K562 (cell line): Measurements from ENCODE around the gene IRGM. TPM values are rescaled to one million over a fixed set of nuclear protein-coding genes. Genes with fewer than 3 reads are reported as not detected.
A peak's percentile ranks its signal among the peaks of the same experiment; 100 is the strongest.
"Not testable (repeated sequence)": the region's sequence is repeated elsewhere in the genome, so short reads cannot be mapped to it uniquely, and the experiment has no call there.

ENCODE experiments used
- ATAC-seq: fragments of 200-7000 bp; cut with Tn5 transposase; 3 replicates; pipeline ENCODE4 v1.9.1; 2020; ENCODE audit warnings: moderate library complexity
- Bru-seq: library from RNA; stranded (reverse); fragments of 400-500 nt; gene quantifications from one replicate; lab custom pipeline; 2021; lab: Mats Ljungman, UMichigan
- BruChase-seq, 2 experiments: library from RNA; stranded (reverse); fragments of 400-500 nt; gene quantifications; one replicate each; lab custom pipeline; 2021; lab: Mats Ljungman, UMichigan
- BruUV-seq: library from RNA; stranded (reverse); fragments of 400-500 nt; replicated peaks from 2 replicates; lab custom pipeline; 2021; lab: Mats Ljungman, UMichigan
- CTCF ChIA-PET: fragments of 300-600 bp; formaldehyde crosslinking; extraction: SDS; loops from one replicate; lab custom pipeline; 2021; ENCODE audit warnings: low intra/inter-chr PET ratio; lab: Yijun Ruan, JAX
- POLR2A ChIA-PET: fragments of 300-600, 350-650 bp; sonication (Branson Sonifier 250); formaldehyde crosslinking; extraction: SDS; loops from one replicate; lab custom pipeline; 2021; ENCODE audit warnings: antibody characterized with exemption, inconsistent platforms; lab: Yijun Ruan, JAX
- DNase-seq, 4 experiments: peaks; one replicate each; pipeline versions ENCODE4 v3.0.0 to v3.0.0-alpha.2; 2011 to 2018; ENCODE audit warnings: low spot score in 3 of 4, mixed read lengths in 3 of 4; ENCODE audit errors: extremely low read depth in 1 of 4
- FAIRE-seq: peaks from 2 replicates; lab custom pipeline; 2011; peaks lifted over from hg19 to GRCh38; lab: Jason Lieb, UNC
- H2AFZ ChIP-seq: 2 replicates; pipeline ENCODE4 v1.6.0; 2011; ENCODE audit warnings: low read depth, low read length, control low read depth, inconsistent platforms
- H3K27ac ChIP-seq: fragments of 200-600 bp; 3 replicates; pipeline ENCODE4 v1.8.0; 2011; ENCODE audit warnings: low read depth, mild to moderate bottlenecking, control low read depth, inconsistent platforms, low read length, moderate library complexity, mixed read lengths; ENCODE audit errors: extremely low read depth
- H3K27me3 ChIP-seq, 2 experiments: fragments of 300-600 bp in 1 of 2; 2 replicates in 1 of 2; 3 replicates in 1 of 2; pipeline versions ENCODE4 v1.6.0 to v1.8.0; 2011; ENCODE audit warnings: inconsistent platforms in 2 of 2, low read length in 2 of 2, mild to moderate bottlenecking in 1 of 2, mixed read lengths in 1 of 2, moderate library complexity in 1 of 2; ENCODE audit not compliant: control insufficient read depth in 2 of 2, insufficient read depth in 2 of 2
- H3K36me3 ChIP-seq: fragments of 300-600 bp; 3 replicates; pipeline ENCODE4 v1.8.0; 2011; ENCODE audit warnings: mild to moderate bottlenecking, low read length, inconsistent platforms; ENCODE audit not compliant: control insufficient read depth, insufficient read depth
- H3K4me1 ChIP-seq, 2 experiments: fragments of 200-600 bp in 1 of 2; replicated peaks in 1 of 2; 2 replicates in 1 of 2; 3 replicates in 1 of 2; pipeline versions ENCODE4 v1.5.1 to v1.8.0; 2011; ENCODE audit warnings: inconsistent platforms in 2 of 2, low read length in 2 of 2, mild to moderate bottlenecking in 1 of 2, mixed read lengths in 1 of 2, moderate library complexity in 1 of 2; ENCODE audit not compliant: control insufficient read depth in 2 of 2, insufficient read depth in 2 of 2
- H3K4me2 ChIP-seq: 2 replicates; pipeline ENCODE4 v1.6.1; 2011; ENCODE audit warnings: low read length, control low read depth, inconsistent platforms, mixed read lengths; ENCODE audit not compliant: insufficient read depth
- H3K4me3 ChIP-seq: fragments of 200-600 bp; sonication (generic), shearing (Covaris generic); 2 replicates; pipeline ENCODE4 v1.5.1; 2016; ENCODE audit warnings: control low read depth, inconsistent platforms
- H3K79me2 ChIP-seq: fragments of 200-600 bp; 3 replicates; pipeline ENCODE4 v1.8.0; 2011; ENCODE audit warnings: low read length, inconsistent platforms; ENCODE audit not compliant: control insufficient read depth, insufficient read depth
- H3K9ac ChIP-seq, 2 experiments: 2 replicates each; pipeline versions ENCODE4 v1.6.0 to v1.6.1; 2011; ENCODE audit warnings: low read depth in 2 of 2, low read length in 2 of 2, control low read depth in 1 of 2, inconsistent platforms in 1 of 2, mild to moderate bottlenecking in 1 of 2, mixed read lengths in 1 of 2; ENCODE audit not compliant: insufficient read depth in 1 of 2
- H3K9me1 ChIP-seq: one replicate; pipeline ENCODE4 v1.6.0; 2011; ENCODE audit warnings: inconsistent platforms, mild to moderate bottlenecking, low read length, moderate library complexity; ENCODE audit not compliant: control insufficient read depth, insufficient read depth
- H3K9me3 ChIP-seq: replicated peaks from 2 replicates; pipeline ENCODE4 v1.5.1; 2011; ENCODE audit warnings: low read depth, low read length, inconsistent platforms; ENCODE audit not compliant: control insufficient read depth, insufficient read depth
- H4K20me1 ChIP-seq: replicated peaks from 2 replicates; pipeline ENCODE4 v1.6.1; 2011; ENCODE audit warnings: low read length, inconsistent platforms, mixed read lengths; ENCODE audit not compliant: control insufficient read depth, insufficient read depth
- WGBS: fragments of 100-300 bp; shearing (Covaris generic); methylation state at CpG from one replicate; pipeline ENCODE4 v1.1.6; 2016; ENCODE audit warnings: low coverage, mixed read lengths; ENCODE audit not compliant: insufficient coverage; ENCODE audit errors: missing lambda C conversion rate; 5-methylcytosine and 5-hydroxymethylcytosine counted together
- in situ Hi-C: fragments of 300-500 bp; cut with MboI; formaldehyde crosslinking; loops from 4 replicates; pipeline ENCODE4 v1.15.0; 2018; ENCODE audit warnings: inconsistent platforms, mixed read lengths
- intact Hi-C: fragments of 100-400 bp; cut with micrococcal nuclease; formaldehyde crosslinking; loops from 2 replicates; pipeline ENCODE4 v1.14.2; 2022
- long read RNA-seq, 3 experiments: library from polyadenylated mRNA in 2 of 3; library from RNA in 1 of 3; unstranded in 2 of 3; stranded (forward) in 1 of 3; transcript quantifications; one replicate each; pipeline ENCODE4 v2.0.0, GENCODE V29; 2019 to 2022
- polyA minus RNA-seq, 3 experiments: library from RNA; depleted of rRNA, polyadenylated mRNA; stranded (reverse); fragments of >200 nt; gene quantifications; 2 replicates each; pipeline ENCODE4 v1.2.3, GENCODE V29; 2011
- polyA plus RNA-seq, 8 experiments: library from polyadenylated mRNA; depleted of rRNA in 4 of 8; stranded (reverse) in 5 of 8; unstranded in 3 of 8; fragments of >200 nt; fragmentation: Nextera tagmentation in 2 of 8; fragmentation: Illumina TruSeq in 1 of 8; extraction: Ambion mirVana in 2 of 8; extraction: Trizol in 1 of 8; gene quantifications; 2 replicates each; pipeline versions ENCODE4 v1.2.1 to v1.2.3, GENCODE V29; 2011 to 2014; ENCODE audit warnings: inconsistent platforms in 1 of 8, missing spikeins in 1 of 8
- total RNA-seq, 7 experiments: library from RNA; depleted of rRNA in 6 of 7; stranded (reverse); fragments of >200 nt in 6 of 7; fragmentation: Illumina TruSeq in 2 of 7; extraction: Trizol in 2 of 7; gene quantifications; 2 replicates each; pipeline versions ENCODE4 v1.2.1 to v1.2.3, GENCODE V29; 2011 to 2021; ENCODE audit warnings: low replicate concordance in 1 of 7

IRGM gene
- total RNA-seq (2011; cell fraction: chromatin; rRNA removed; ENCODE audit: low replicate concordance), result 0.86 TPM in 1 of 2 replicates, not detected in the other
- total RNA-seq (2011; cell fraction: nucleolus; rRNA removed), result 0.26 and 0.33 TPM in 2 replicates
- not detected in 2 replicates for total RNA-seq (2011; cell fraction: nucleoplasm; rRNA removed)
- total RNA-seq (2014; rRNA removed) (0.24 TPM in 1 of 2 replicates, not detected in the other), total RNA-seq (2014; rRNA removed; fragmentation: Illumina TruSeq; extraction: Trizol) (0.16 TPM in 1 of 2 replicates, not detected in the other), total RNA-seq (2015; rRNA removed; fragmentation: Illumina TruSeq; extraction: Trizol) (0.22 TPM in 1 of 2 replicates, not detected in the other), total RNA-seq (2021) (not detected in 2 replicates), polyA plus RNA-seq (2011; rRNA removed) (0.15 TPM in 1 of 2 replicates, not detected in the other), polyA plus RNA-seq (2014; fragmentation: Illumina TruSeq; extraction: Trizol) (0.09 and 0.15 TPM in 2 replicates), polyA plus RNA-seq (2014; fragmentation: Nextera tagmentation; extraction: Ambion mirVana) (not detected), polyA plus RNA-seq (2014; rRNA removed) (not detected in 2 replicates), polyA minus RNA-seq (2011; rRNA and poly(A)+ RNA removed) (0.33 TPM in 1 of 2 replicates, not detected in the other), Bru-seq, nascent RNA (not detected), BruChase-seq, experiment 1, labeled RNA remaining after a 2-hour chase (percentile 37 among the genes with signal in this experiment), BruChase-seq, experiment 2, labeled RNA remaining after a 6-hour chase (not detected)
- 0.06 TPM in 1 of 2 replicates, not detected in the other for polyA plus RNA-seq (2011; cell fraction: cytosol; rRNA removed)
- polyA plus RNA-seq (2011; cell fraction: nucleus; rRNA removed), result 0.11 and 0.13 TPM in 2 replicates
- 0.21 and 0.43 TPM in 2 replicates for polyA plus RNA-seq (2012)
- polyA minus RNA-seq (2011; cell fraction: cytosol; rRNA and poly(A)+ RNA removed), result not detected in 2 replicates
- 0.13 and 0.56 TPM in 2 replicates for polyA minus RNA-seq (2011; cell fraction: nucleus; rRNA and poly(A)+ RNA removed)
- long read RNA-seq, experiment 1, result 0 reads
- long read RNA-seq, experiment 2, result 0 reads
- long read RNA-seq, experiment 3, result 0 reads

GRCh38 chr5:150846308-150846653, at the start of gene IRGM:
Gene IRGM, plus strand, starts transcription at chr5:150846521. Its CDS starts 1,603 bp downstream, at chr5:150848124.
- in situ Hi-C loops (loop anchor here (5.0 to 10.0 kb wide), 2 partner anchors 284 to 391 kb away; no protein-coding TSS in a partner anchor), intact Hi-C loops (loop anchor here (2.0 to 10.0 kb wide), 5 partner anchors 84 to 409 kb away; no protein-coding TSS in a partner anchor)
- not testable (repeated sequence) for H3K4me3 ChIP-seq, H4K20me1 ChIP-seq, BruUV-seq, H3K79me2 ChIP-seq, H3K9me1 ChIP-seq, H3K9ac ChIP-seq, DNase-seq, H3K9me3 ChIP-seq, H3K4me2 ChIP-seq, H3K36me3 ChIP-seq, H3K4me1 ChIP-seq, FAIRE-seq, ATAC-seq
- H2AFZ ChIP-seq, result peak within 1 kb of the TSS; percentile 52; the same call in 1 of the 2 replicates
- CTCF ChIA-PET, result interaction anchor here (1.5 to 3.7 kb wide), 2 partner anchors 283 to 286 kb away, joined by 15 to 26 read pairs; no protein-coding TSS in a partner anchor
- 0 out of 3 replicates have a peak within 1 kb of the TSS, but pooled peaks have one; percentile 12 for H3K27ac ChIP-seq
- whole genome bisulfite sequencing, result 16% methylated on average over 2 of the region's 3 CpGs
- peaks cover 0 to 15% of the 10 kb centered on the region in 2 experiments; a peak in 3 of 5 replicates for H3K27me3 ChIP-seq
- POLR2A ChIA-PET, result interaction anchor here (0.7 kb wide), 1 partner anchor 104 kb away, joined by 3 read pairs; no protein-coding TSS in a partner anchor
